NCI-H748 treated with DMSO at 0.1 percent for 48 hours (cell line): ENCODE data around the gene C1QTNF8.

Experiments used
- DNase-seq: peaks from one replicate; lab custom pipeline; 2025; lab: John Stamatoyannopoulos, UW

The C1QTNF8 gene

GRCh38 chr16:1096169-1097082, at the start of gene C1QTNF8:
TSS of gene C1QTNF8 (minus strand) at chr16:1096244. CDS start at chr16:1094922, 1,322 bp downstream.
- no peak for DNase-seq

GRCh38 chr16:1145383-1146100, 49.5 kb upstream of the C1QTNF8 start:
- DNase-seq, result no peak

- DNase-seq, result no peak
Measured at GRCh38 chr16:1144476-1145382, 48.7 kb upstream of the C1QTNF8 start.

- DNase-seq, result no peak
Measured at GRCh38 chr16:1143761-1144450, 47.9 kb upstream of the C1QTNF8 start.

- no peak for DNase-seq
Measured at GRCh38 chr16:1142911-1143310, 46.9 kb upstream of the C1QTNF8 start.

GRCh38 chr16:1141716-1142115, 45.7 kb upstream of the C1QTNF8 start:
- DNase-seq, result no peak

- no peak for DNase-seq
Measured at GRCh38 chr16:1141191-1141590, 45.1 kb upstream of the C1QTNF8 start.

GRCh38 chr16:1140582-1141162, 44.6 kb upstream of the C1QTNF8 start:
- no peak for DNase-seq

GRCh38 chr16:1137604-1138003, 41.6 kb upstream of the C1QTNF8 start:
- no peak for DNase-seq

- no peak for DNase-seq
Measured at GRCh38 chr16:1135459-1135825, 39.4 kb upstream of the C1QTNF8 start.

- DNase-seq, result no peak
Measured at GRCh38 chr16:1134776-1135458, 38.9 kb upstream of the C1QTNF8 start.

- DNase-seq, result no peak
Measured at GRCh38 chr16:1133810-1134520, 37.9 kb upstream of the C1QTNF8 start.

- DNase-seq, result no peak
Measured at GRCh38 chr16:1133271-1133670, 37.2 kb upstream of the C1QTNF8 start.

- no peak for DNase-seq
Measured at GRCh38 chr16:1132431-1132830, 36.4 kb upstream of the C1QTNF8 start.

GRCh38 chr16:1131378-1131994, 35.4 kb upstream of the C1QTNF8 start:
- no peak for DNase-seq

- no peak for DNase-seq
Measured at GRCh38 chr16:1130382-1130781, 34.3 kb upstream of the C1QTNF8 start.

GRCh38 chr16:1129106-1129960, 33.3 kb upstream of the C1QTNF8 start:
- no peak for DNase-seq

- DNase-seq, result no peak
Measured at GRCh38 chr16:1127971-1128715, 32.1 kb upstream of the C1QTNF8 start.
